Activated naive CD4-positive, alpha-beta T cell treated with anti-CD3 and anti-CD28 coated beads, Interleukin-2, amount 10 ng/mL, durations not matched to agents 5 hours and 36 hours (primary cell): ENCODE data around the gene CLEC12A. TPM values are rescaled to one million over a fixed set of nuclear protein-coding genes. Genes with fewer than 3 reads are reported as not detected.

Source experiments
- total RNA-seq, 2 experiments: library from RNA; stranded (reverse); gene quantifications; one replicate each; pipeline ENCODE4 v1.2.3, GENCODE V29; 2021

The CLEC12A gene
- total RNA-seq: under 1 TPM; 0.23 to 0.53 TPM

DNA sequence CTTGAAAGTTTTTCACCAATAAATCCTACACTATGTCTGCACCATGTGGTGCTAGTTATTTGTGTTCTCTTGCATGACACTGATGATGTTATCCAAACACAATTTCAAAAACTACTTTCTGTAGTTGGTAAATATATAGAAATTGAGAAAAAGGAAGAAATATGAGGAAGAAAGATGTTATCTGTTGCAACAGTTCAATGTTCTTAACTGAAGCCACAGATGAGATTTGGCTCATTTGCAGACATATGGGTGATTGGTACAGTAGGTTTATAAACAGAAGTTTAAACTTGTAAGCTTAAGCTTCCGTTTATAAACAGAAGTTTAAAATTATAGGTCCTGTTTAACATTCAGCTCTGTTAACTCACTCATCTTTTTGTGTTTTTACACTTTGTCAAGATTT is at the start of gene CLEC12A:
TSS of gene CLEC12A (plus strand) at position 229 of the 400 bp plus-strand sequence. CDS start 188 bp downstream, outside the sequence.

DNA sequence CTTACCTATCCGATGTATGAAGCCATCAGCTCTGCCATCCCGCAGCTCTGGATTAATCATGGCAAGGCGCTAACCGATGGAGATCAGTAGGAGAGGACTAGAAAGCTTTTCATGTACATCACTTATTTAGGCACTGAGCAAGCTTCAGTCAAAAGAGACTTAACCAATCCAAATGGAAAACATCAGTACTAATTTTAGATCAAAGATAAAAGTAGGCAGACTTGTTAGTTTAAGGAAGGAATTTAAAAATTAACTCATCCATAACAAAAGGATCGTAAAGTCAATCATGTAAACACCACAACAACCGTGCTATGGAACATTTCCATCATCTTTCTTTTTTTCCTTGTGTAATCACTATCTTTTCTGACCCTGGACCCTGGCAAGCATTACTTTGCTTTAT is 38.9 kb upstream of the CLEC12A start, which contains the start of gene CLEC2A:
TSS of gene CLEC2A (minus strand) at position 101 of the 400 bp plus-strand sequence. CDS start at position 60, 41 bp downstream.

DNA sequence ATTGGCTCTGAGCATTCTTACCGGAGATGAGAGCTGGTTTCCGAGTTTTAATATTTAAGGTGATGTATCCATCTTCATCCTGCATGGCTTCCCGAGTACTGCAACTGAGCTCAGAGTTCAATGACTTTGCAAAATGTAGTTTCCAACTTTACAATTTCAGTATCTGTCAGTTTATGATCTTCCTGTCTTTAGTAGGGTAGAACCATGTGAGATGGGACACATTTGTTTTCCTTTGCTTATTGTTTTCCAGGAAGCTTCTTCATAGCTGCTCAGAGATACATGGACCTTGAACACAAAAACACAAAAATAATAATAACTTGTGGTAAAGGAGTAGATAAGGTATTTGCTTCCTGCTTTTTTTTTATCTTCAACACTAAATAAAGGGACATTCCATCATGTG is 27.8 kb downstream of the CLEC12A start, which contains the start of gene CLEC1B:
TSS of gene CLEC1B (minus strand) at position 106 of the 400 bp plus-strand sequence. CDS start at position 85, 21 bp downstream.

DNA sequence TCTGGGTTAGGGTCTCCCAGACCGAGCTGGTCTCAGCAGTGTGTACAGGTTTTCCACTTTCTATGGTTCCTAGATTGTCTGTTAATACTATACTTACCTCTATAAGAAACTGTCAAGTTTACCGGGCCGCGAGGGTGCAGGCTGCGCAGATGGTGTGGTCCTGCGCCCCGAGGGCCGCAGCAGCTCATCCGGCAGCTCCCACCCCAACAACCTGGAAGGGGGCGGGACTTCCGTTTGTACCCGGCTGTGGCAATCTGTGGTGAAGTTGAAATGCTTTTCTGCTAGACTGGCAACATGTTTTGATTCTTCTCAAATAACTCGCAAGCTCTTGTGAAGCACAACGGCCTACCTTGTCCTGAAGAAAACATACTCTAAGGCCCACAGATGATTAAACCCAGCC is 59.2 kb downstream of the CLEC12A start, which contains the start of gene CLEC9A:
TSS of gene CLEC9A (plus strand) at position 237 of the 400 bp plus-strand sequence. CDS start 22,006 bp downstream, outside the sequence.

Other genes starting within 250 kb of the CLEC12A start
- 1 to 10 TPM; 1.8 to 2.3 TPM for gene CLECL1, start 238.3 kb upstream of the CLEC12A start, total RNA-seq
- 100 to 1,000 TPM; 147 to 152 TPM for gene CD69, start 210.5 kb upstream of the CLEC12A start, total RNA-seq
- gene KLRF1, start 143.9 kb upstream of the CLEC12A start, total RNA-seq: under 1 TPM; 0.22 to 0.25 TPM
- 10 to 100 TPM; 90.5 to 94.5 TPM for gene CLEC2B, start 102.1 kb upstream of the CLEC12A start, total RNA-seq
- not detected for gene KLRF2, start 89.9 kb upstream of the CLEC12A start, total RNA-seq
- not detected for gene CLEC2A, start 39.0 kb upstream of the CLEC12A start, total RNA-seq
- gene CLEC1B, start 27.7 kb downstream of the CLEC12A start, total RNA-seq: not detected
- not detected for gene CLEC12B, start 39.2 kb downstream of the CLEC12A start, total RNA-seq
- not detected for gene CLEC9A, start 59.3 kb downstream of the CLEC12A start, total RNA-seq
- not detected for gene CLEC1A, start 127.6 kb downstream of the CLEC12A start, total RNA-seq
- not detected for gene CLEC7A, start 158.8 kb downstream of the CLEC12A start, total RNA-seq
- not detected for gene OLR1, start 200.7 kb downstream of the CLEC12A start, total RNA-seq
- not detected for gene TMEM52B, start 207.6 kb downstream of the CLEC12A start, total RNA-seq
- gene GABARAPL1, start 241.5 kb downstream of the CLEC12A start, total RNA-seq: 1 to 10 TPM; 9.0 TPM